Stomach smooth muscle (tissue), 2 donors: ENCODE data around the gene ARHGAP21.

ENCODE experiments used
- H3K27ac ChIP-seq: one replicate; pipeline ENCODE4 v1.7.0; 2013; ENCODE audit warnings: mild to moderate bottlenecking, low read length, inconsistent platforms
- H3K27me3 ChIP-seq, 2 donors: one replicate each; pipeline ENCODE4 v1.7.0; 2013; ENCODE audit warnings: low read length in 2 of 2; ENCODE audit not compliant: insufficient read depth in 2 of 2, control insufficient read depth in 1 of 2
- H3K36me3 ChIP-seq, 2 donors: one replicate each; pipeline ENCODE4 v1.7.0; 2013; ENCODE audit warnings: low read length in 2 of 2; ENCODE audit not compliant: control insufficient read depth in 2 of 2, insufficient read depth in 2 of 2
- H3K4me1 ChIP-seq: one replicate; pipeline ENCODE4 v1.7.0; 2013; ENCODE audit warnings: low read length; ENCODE audit not compliant: control insufficient read depth, insufficient read depth
- H3K4me3 ChIP-seq, 2 donors: one replicate each; pipeline ENCODE4 v1.7.0; 2013; ENCODE audit warnings: low read length in 2 of 2
- H3K9ac ChIP-seq, 2 donors: one replicate each; pipeline ENCODE4 v1.7.0; 2013; ENCODE audit warnings: low read length in 2 of 2, mild to moderate bottlenecking in 1 of 2
- H3K9me3 ChIP-seq, 2 donors: one replicate each; pipeline ENCODE4 v1.7.0; 2013; ENCODE audit warnings: low read length in 2 of 2; ENCODE audit not compliant: control insufficient read depth in 2 of 2
- donor health status: healthy.
- donor health status: Pancreatic carcinoma.

The ARHGAP21 gene

DNA sequence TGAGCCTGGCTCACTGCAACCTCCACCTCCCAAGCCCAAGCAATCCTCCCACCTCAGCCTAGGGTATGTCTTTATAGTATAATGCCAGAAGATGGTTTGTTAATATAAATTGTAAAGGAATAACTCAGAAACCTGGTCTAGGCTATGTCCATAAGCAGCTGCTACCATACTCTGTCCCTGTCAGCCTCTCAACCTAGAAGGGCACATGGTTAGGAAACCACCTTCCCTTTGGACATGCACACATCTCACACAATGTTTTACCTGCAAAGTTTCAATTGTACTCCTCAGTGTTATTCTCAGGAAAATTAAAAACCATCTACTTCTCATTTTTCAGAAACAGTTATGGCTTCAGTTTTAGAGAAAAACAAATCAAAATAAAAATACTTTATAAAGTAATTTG, 40.1 kb downstream of the ARHGAP21 start:
- Histone ChIP-seq H3K27me3 (no peaks in the 10 kb centered on the region), H3K27ac (no peak overlapping the region), H3K4me1 (no peaks in the 10 kb centered on the region), H3K4me3 (no peak overlapping the region), H3K9me3 (peaks cover 0 to 7% of the 10 kb centered on the region in 2 donors), H3K36me3 (no peaks in the 10 kb centered on the region), H3K9ac (no peak overlapping the region)

- no peaks in the 10 kb centered on the region for H3K27me3 ChIP-seq
- no peaks in the 10 kb centered on the region for H3K4me1 ChIP-seq
- H3K36me3 ChIP-seq, result no peaks in the 10 kb centered on the region
- no peak overlapping the region for H3K27ac ChIP-seq
- no peak overlapping the region for H3K9ac ChIP-seq
- H3K4me3 ChIP-seq, result no peak overlapping the region
- H3K9me3 ChIP-seq, result peaks cover 0 to 8% of the 10 kb centered on the region in 2 donors
These were observed 42.1 kb downstream of the ARHGAP21 start for GRCh38 chr10:24681572-24682088.

DNA sequence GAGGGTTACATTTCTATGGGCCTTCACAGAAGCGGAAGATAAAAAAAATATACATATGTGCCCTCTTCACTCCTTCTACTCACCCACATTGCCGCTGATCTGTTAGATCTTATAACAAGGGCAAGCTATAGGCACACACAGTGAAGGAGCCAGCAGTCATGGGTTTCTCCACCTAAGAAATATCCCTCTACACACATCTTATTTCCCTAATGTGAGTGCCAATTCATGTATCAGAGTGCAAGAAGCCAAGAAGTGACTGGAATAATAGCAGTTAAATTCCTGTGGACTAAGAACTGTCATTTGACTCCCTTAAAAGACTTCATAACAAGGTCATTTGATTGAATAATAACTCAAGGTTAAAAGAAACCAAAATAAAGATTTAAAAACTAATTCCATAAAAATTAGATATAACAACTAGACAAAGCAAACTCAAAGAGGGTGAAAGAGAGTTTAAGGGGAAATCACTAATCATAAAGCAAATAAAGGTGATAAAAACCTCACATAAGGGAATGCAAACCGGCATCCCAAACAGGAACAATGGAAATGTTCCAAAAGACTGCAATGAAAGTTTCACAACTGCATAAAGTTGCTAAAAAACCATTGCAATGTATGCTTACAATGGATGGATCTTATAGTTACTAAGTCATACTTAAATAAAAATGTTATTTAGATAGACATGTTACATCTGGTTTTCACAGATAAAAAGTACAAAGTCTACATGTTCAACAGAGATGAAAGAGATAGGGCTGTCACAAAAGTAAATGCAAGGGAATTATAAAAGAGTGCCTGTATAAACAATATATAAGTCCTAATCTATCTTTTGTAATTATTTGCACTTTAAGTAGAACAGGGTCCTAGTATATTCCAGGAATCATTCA, 42.8 kb downstream of the ARHGAP21 start:
- H3K36me3 ChIP-seq, result no peaks in the 10 kb centered on the region
- no peak overlapping the region for H3K9ac ChIP-seq
- no peak overlapping the region for H3K4me3 ChIP-seq
- peaks cover 0 to 8% of the 10 kb centered on the region in 2 donors for H3K9me3 ChIP-seq
- H3K27ac ChIP-seq, result no peak overlapping the region
- no peaks in the 10 kb centered on the region for H3K27me3 ChIP-seq
- no peaks in the 10 kb centered on the region for H3K4me1 ChIP-seq

DNA sequence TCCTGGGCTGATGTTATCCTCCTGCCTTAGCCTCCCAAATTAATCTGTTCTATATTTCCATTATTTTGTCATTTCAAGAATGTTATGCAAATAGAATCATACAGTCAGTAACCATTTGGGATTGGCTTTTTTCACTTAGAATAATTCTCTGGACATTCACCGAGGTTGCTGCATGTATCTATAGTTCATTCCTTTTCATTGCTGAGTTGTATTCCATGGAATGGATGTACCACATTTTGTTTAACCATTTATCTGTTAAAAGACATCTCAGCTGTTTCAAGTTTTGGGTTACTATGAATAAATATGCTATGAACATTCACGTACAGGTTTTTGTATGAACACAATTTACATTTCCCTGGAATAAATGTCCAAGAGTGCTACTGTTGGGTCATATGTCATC, 44.9 kb downstream of the ARHGAP21 start:
- H3K27ac ChIP-seq, result no peak overlapping the region
- H3K9ac ChIP-seq, result no peak overlapping the region
- no peaks in the 10 kb centered on the region for H3K36me3 ChIP-seq
- no peaks in the 10 kb centered on the region for H3K27me3 ChIP-seq
- no peak overlapping the region for H3K4me3 ChIP-seq
- peaks cover 0 to 8% of the 10 kb centered on the region in 2 donors for H3K9me3 ChIP-seq
- H3K4me1 ChIP-seq, result no peaks in the 10 kb centered on the region

- Histone ChIP-seq H3K4me3 (no peak overlapping the region), H3K4me1 (no peaks in the 10 kb centered on the region), H3K9me3 (peaks cover 0 to 8% of the 10 kb centered on the region in 2 donors), H3K27me3 (no peaks in the 10 kb centered on the region), H3K9ac (no peak overlapping the region), H3K36me3 (no peaks in the 10 kb centered on the region), H3K27ac (no peak overlapping the region)
These were observed 48.6 kb downstream of the ARHGAP21 start for GRCh38 chr10:24674892-24675632.

DNA sequence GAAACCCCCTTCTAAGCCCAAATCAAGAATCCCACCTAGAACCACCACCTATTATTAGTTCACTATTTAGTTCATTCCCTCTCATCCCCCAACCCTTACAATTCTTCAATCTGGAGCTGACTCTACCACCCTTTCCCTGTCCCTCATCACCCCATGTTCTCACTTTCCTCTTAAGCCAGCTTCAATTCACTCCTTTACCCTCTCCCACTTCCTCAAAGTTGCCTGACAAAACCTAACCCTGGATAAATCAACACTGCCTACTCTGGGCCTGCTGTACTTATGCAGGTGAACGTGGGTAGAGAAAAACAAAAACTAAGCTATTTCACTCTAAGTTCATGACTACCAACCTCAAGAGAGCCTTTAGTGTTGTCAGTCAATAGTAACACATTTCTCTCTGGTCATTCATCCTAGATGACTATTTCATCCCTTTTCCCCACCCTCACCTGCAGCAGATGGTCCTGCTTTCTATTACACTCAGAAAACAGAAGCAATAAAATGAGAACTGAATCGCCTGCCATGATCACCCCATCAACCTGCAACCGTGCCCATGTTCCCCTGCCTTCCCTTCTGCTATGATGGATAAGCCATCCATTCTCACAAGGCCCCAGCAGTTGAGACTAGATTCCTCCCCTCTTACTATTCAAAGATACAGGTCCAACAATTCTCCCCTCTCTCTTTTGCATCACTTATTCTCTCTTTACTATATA, 52.6 kb downstream of the ARHGAP21 start:
- Histone ChIP-seq H3K4me3 (no peak overlapping the region), H3K27ac (no peak overlapping the region), H3K27me3 (no peaks in the 10 kb centered on the region), H3K9me3 (no peaks in the 10 kb centered on the region), H3K4me1 (no peaks in the 10 kb centered on the region), H3K36me3 (peaks cover 3 to 4% of the 10 kb centered on the region in 2 donors), H3K9ac (no peak overlapping the region)

GRCh38 chr10:24669285-24669852, 54.3 kb downstream of the ARHGAP21 start:
- no peak overlapping the region for H3K4me3 ChIP-seq
- H3K4me1 ChIP-seq, result no peaks in the 10 kb centered on the region
- H3K9ac ChIP-seq, result no peak overlapping the region
- no peak overlapping the region for H3K27ac ChIP-seq
- no peaks in the 10 kb centered on the region for H3K27me3 ChIP-seq
- H3K9me3 ChIP-seq, result no peaks in the 10 kb centered on the region
- peaks cover 3 to 4% of the 10 kb centered on the region in 2 donors for H3K36me3 ChIP-seq

- peaks cover 3 to 4% of the 10 kb centered on the region in 2 donors for H3K36me3 ChIP-seq
- H3K27me3 ChIP-seq, result no peaks in the 10 kb centered on the region
- no peak overlapping the region for H3K4me3 ChIP-seq
- H3K9ac ChIP-seq, result no peak overlapping the region
- no peaks in the 10 kb centered on the region for H3K4me1 ChIP-seq
- H3K27ac ChIP-seq, result no peak overlapping the region
- no peaks in the 10 kb centered on the region for H3K9me3 ChIP-seq
These were observed 55.4 kb downstream of the ARHGAP21 start for GRCh38 chr10:24668247-24668646.

DNA sequence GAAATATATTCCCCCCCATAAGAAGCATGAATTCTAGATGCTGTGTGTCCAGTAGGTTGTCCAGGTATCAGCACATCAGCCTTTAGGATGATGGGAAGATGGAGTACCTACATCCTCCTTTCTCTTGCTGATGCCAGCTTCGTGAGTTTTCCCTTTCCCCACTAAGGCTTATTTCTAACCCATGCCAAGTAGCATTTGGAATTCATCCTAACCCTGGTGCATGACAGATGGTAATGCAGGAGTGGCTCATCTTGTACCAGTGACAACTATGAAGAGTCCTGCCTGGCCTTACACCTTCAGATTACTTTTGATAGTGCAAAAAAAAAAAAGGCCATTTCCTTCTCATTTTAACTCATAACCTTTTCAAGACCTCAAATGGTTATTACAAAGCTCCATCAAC, 58.7 kb downstream of the ARHGAP21 start:
- no peak overlapping the region for H3K4me3 ChIP-seq
- H3K36me3 ChIP-seq, result peaks cover 3 to 4% of the 10 kb centered on the region in 2 donors
- no peak overlapping the region for H3K27ac ChIP-seq
- no peaks in the 10 kb centered on the region for H3K27me3 ChIP-seq
- no peaks in the 10 kb centered on the region for H3K4me1 ChIP-seq
- H3K9me3 ChIP-seq, result no peaks in the 10 kb centered on the region
- H3K9ac ChIP-seq, result no peak overlapping the region

GRCh38 chr10:24661376-24661775, 62.3 kb downstream of the ARHGAP21 start:
- H3K4me1 ChIP-seq, result no peaks in the 10 kb centered on the region
- H3K9me3 ChIP-seq, result no peaks in the 10 kb centered on the region
- no peaks in the 10 kb centered on the region for H3K27me3 ChIP-seq
- no peak overlapping the region for H3K9ac ChIP-seq
- H3K27ac ChIP-seq, result no peak overlapping the region
- no peaks in the 10 kb centered on the region for H3K36me3 ChIP-seq
- H3K4me3 ChIP-seq, result no peak overlapping the region
